GM12878 (cell line): Measurements from ENCODE around the gene YPEL3. TPM values are rescaled to one million over a fixed set of nuclear protein-coding genes. Genes with fewer than 3 reads are reported as not detected.

Experiments
- ATAC-seq: fragments of 200-7000 bp; cut with Tn5 transposase; 3 replicates; pipeline ENCODE4 v1.9.1; 2020; ENCODE audit warnings: mild to moderate bottlenecking, moderate library complexity
- BruUV-seq: library from RNA; stranded (reverse); fragments of 400-500 nt; replicated peaks from 2 replicates; lab custom pipeline; 2021; lab: Mats Ljungman, UMichigan
- CTCF ChIA-PET: fragments of 300-600 bp; sonication (Branson Sonifier 250); formaldehyde crosslinking; extraction: SDS; loops from one replicate; lab custom pipeline; 2021; ENCODE audit warnings: inconsistent platforms; lab: Yijun Ruan, JAX
- POLR2A ChIA-PET: fragments of 350-600 bp; formaldehyde crosslinking; extraction: SDS; loops from one replicate; lab custom pipeline; 2021; ENCODE audit warnings: inconsistent platforms; lab: Charles Lee
- RAD21 ChIA-PET: fragments of 300-600 bp; sonication (Branson Sonifier 250); formaldehyde crosslinking; loops from one replicate; lab custom pipeline; 2023; ENCODE audit warnings: antibody characterized with exemption; ENCODE audit not compliant: unreplicated experiment; lab: Charles Lee
- SMC1A ChIA-PET: fragments of 300-600 bp; sonication (Branson Sonifier 250); formaldehyde crosslinking; loops from one replicate; lab custom pipeline; 2023; ENCODE audit not compliant: unreplicated experiment, uncharacterized antibody; lab: Charles Lee
- DNase-seq: peaks from one replicate; pipeline ENCODE4 v3.0.0-alpha.2; 2011; ENCODE audit warnings: low read depth, low spot score
- FAIRE-seq: peaks from 3 replicates; lab custom pipeline; 2011; peaks lifted over from hg19 to GRCh38; lab: Jason Lieb, UNC
- H2AFZ ChIP-seq: 2 replicates; pipeline ENCODE4 v1.6.0; 2011; ENCODE audit warnings: low read depth, low read length, control low read depth; ENCODE audit not compliant: control insufficient read depth
- H3K27ac ChIP-seq: 2 replicates; pipeline ENCODE4 v1.5.1; 2011; ENCODE audit warnings: control low read depth; ENCODE audit not compliant: control insufficient read depth, insufficient read depth
- H3K27me3 ChIP-seq, 2 experiments: replicated peaks in 1 of 2; 2 replicates each; pipeline versions ENCODE4 v1.6.0 to v1.6.1; 2011; ENCODE audit warnings: low read length in 1 of 2; ENCODE audit not compliant: control insufficient read depth in 2 of 2, insufficient read depth in 2 of 2
- H3K36me3 ChIP-seq, 2 experiments: 2 replicates each; pipeline ENCODE4 v1.5.1; 2011; ENCODE audit warnings: low read length in 1 of 2; ENCODE audit not compliant: control insufficient read depth in 2 of 2, insufficient read depth in 2 of 2
- H3K4me1 ChIP-seq: 2 replicates; pipeline ENCODE4 v1.6.1; 2011; ENCODE audit warnings: mild to moderate bottlenecking, low read length, moderate library complexity, mixed read lengths; ENCODE audit not compliant: control insufficient read depth, insufficient read depth
- H3K4me2 ChIP-seq: 2 replicates; pipeline ENCODE4 v1.6.0; 2011; ENCODE audit warnings: control low read depth; ENCODE audit not compliant: control insufficient read depth, insufficient read depth
- H3K4me3 ChIP-seq: fragments of 200-600 bp; sonication (generic); 2 replicates; pipeline ENCODE4 v1.5.1; 2016
- H3K79me2 ChIP-seq: 2 replicates; pipeline ENCODE4 v1.6.0; 2011; ENCODE audit warnings: low read length; ENCODE audit not compliant: control insufficient read depth, insufficient read depth
- H3K9ac ChIP-seq: 2 replicates; pipeline ENCODE4 v1.8.0; 2011; ENCODE audit warnings: low read length, control low read depth, mixed read lengths; ENCODE audit not compliant: control insufficient read depth, insufficient read depth
- H3K9me3 ChIP-seq: replicated peaks from 3 replicates; pipeline ENCODE4 v1.5.1; 2011; ENCODE audit warnings: mild to moderate bottlenecking, low read length; ENCODE audit not compliant: control insufficient read depth, insufficient read depth
- H4K20me1 ChIP-seq: 2 replicates; pipeline ENCODE4 v1.6.0; 2011; ENCODE audit not compliant: control insufficient read depth, insufficient read depth
- BCL11A ChIP-seq: IDR thresholded peaks from 2 replicates; pipeline ENCODE4 v1.6.1; 2011; ENCODE audit warnings: low read depth, low read length
- BRCA1 ChIP-seq: IDR thresholded peaks from 2 replicates; pipeline ENCODE4 v1.6.1; 2011; ENCODE audit warnings: low read depth, low read length, improper control_type of control experiment
- CBX3 ChIP-seq: fragments of 200-600 bp; sonication (generic); IDR thresholded peaks from 2 replicates; pipeline ENCODE4 v1.6.1; 2016; ENCODE audit warnings: low read depth, borderline replicate concordance
- CHD1 ChIP-seq: IDR thresholded peaks from 2 replicates; pipeline ENCODE4 v1.6.1; 2012; ENCODE audit warnings: low read depth, low read length, improper control_type of control experiment
- CREM ChIP-seq: IDR thresholded peaks from 2 replicates; pipeline ENCODE4 v1.6.1; 2014; ENCODE audit warnings: antibody characterized with exemption, low read depth
- HDAC6 ChIP-seq: fragments of 200-600 bp; sonication (generic); IDR thresholded peaks from one replicate; pipeline ENCODE4 v1.8.0; 2017; ENCODE audit warnings: antibody characterized with exemption; ENCODE audit not compliant: unreplicated experiment
- SUPT20H ChIP-seq: IDR thresholded peaks from 2 replicates; pipeline ENCODE4 v1.6.1; 2011; ENCODE audit warnings: low read depth, mild to moderate bottlenecking, low read length, moderate library complexity, borderline replicate concordance; ENCODE audit not compliant: control insufficient read depth
- YBX1 ChIP-seq: fragments of 450-650 bp; IDR thresholded peaks from 2 replicates; pipeline ENCODE4 v1.6.1; 2016; ENCODE audit warnings: antibody characterized with exemption
- YY1 ChIP-seq: IDR thresholded peaks from 2 replicates; pipeline ENCODE4 v1.6.1; 2011; ENCODE audit warnings: low read depth, mild to moderate bottlenecking, low read length
- ZNF207 ChIP-seq: fragments of 450-650 bp; IDR thresholded peaks from 2 replicates; pipeline ENCODE4 v1.6.1; 2014; ENCODE audit warnings: antibody characterized with exemption, mild to moderate bottlenecking, borderline replicate concordance
- ZSCAN29 ChIP-seq: fragments of 450-650 bp; IDR thresholded peaks from 2 replicates; pipeline ENCODE4 v1.6.1; 2017; ENCODE audit warnings: mild to moderate bottlenecking, moderate library complexity
- WGBS: methylation state at CpG from one replicate; pipeline ENCODE4 v1.1.6; 2016; ENCODE audit warnings: low lambda C conversion rate; ENCODE audit not compliant: insufficient replicate concordance, insufficient coverage; ENCODE audit errors: missing lambda C conversion rate; 5-methylcytosine and 5-hydroxymethylcytosine counted together
- in situ Hi-C: fragments of 300-500 bp; cut with MboI; formaldehyde crosslinking; loops from 9 replicates; pipeline ENCODE4 v1.14.3; 2018; ENCODE audit warnings: mixed read lengths
- intact Hi-C: fragments of 100-400 bp; cut with micrococcal nuclease; formaldehyde crosslinking; loops from one replicate; pipeline ENCODE4 v1.14.2; 2022; ENCODE audit not compliant: unreplicated experiment
- polyA plus RNA-seq, 11 experiments: library from polyadenylated mRNA; depleted of rRNA in 4 of 11; unstranded in 6 of 11; stranded (reverse) in 5 of 11; fragments of >200 nt; fragmentation: Nextera tagmentation in 4 of 11; fragmentation: Illumina TruSeq in 1 of 11; extraction: Ambion mirVana in 4 of 11; extraction: Trizol in 1 of 11; gene quantifications; 1 replicate in 1 of 11; 2 replicates in 10 of 11; pipeline versions ENCODE4 v1.2.1 to v1.2.3, GENCODE V29; 2011 to 2016; ENCODE audit warnings: inconsistent platforms in 2 of 11, missing spikeins in 2 of 11, low read depth in 1 of 11
- total RNA-seq, 4 experiments: library from RNA; depleted of rRNA in 3 of 4; stranded (reverse); fragments of >200 nt in 3 of 4; fragmentation: Illumina TruSeq in 1 of 4; extraction: Trizol in 1 of 4; gene quantifications; 2 replicates each; pipeline versions ENCODE4 v1.2.1 to v1.2.3, GENCODE V29; 2013 to 2021
- TF ChIP-seq, protein P1 (sequence below): IDR thresholded peaks from 2 replicates; pipeline ENCODE4 v1.6.1; 2012; ENCODE audit warnings: low read length, inconsistent platforms
- TF ChIP-seq, protein P2 (sequence below): fragments of 450-650 bp; IDR thresholded peaks from 2 replicates; pipeline ENCODE4 v1.6.1; 2017; ENCODE audit warnings: mild to moderate bottlenecking, moderate library complexity

YPEL3 gene
- total and polyA plus RNA-seq, 10 of the 15 experiments (the other 5 are each of a cell fraction or from before 2014, with no cell fraction given): 1.3 to 22.0 (median 12.1) TPM

DNA sequence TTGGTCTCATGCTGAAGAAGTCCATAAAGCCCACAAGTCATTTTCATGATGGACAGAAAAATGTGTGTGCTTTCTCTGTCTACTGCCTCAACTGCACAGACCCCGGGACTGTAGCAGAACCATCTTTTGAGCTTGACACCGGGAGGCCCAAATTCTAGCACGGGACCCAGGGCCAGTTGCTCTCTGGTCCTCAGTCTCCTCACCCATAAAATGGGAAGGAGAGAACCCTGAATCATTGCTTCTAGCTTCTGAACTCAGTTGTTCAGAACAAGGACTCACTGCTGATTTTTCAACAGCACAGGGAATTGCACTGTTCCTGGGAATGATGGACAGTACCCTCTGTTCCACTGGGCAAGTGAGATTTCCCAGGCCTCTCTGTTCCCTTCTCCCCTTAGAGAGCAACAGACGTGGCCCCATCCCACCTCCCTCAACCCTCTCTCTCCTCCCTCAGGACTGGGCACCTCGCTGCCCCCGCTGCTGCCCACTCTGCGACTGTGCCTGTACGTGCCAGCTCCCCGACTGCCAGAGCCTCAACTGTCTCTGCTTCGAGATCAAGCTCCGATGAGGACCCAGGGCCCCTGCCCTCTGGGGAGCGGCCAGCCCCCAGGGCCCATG is 32.6 kb downstream of the YPEL3 start (continued):
- TF ChIP-seq SUPT20H (no peak), CHD1 (no peak)
- TF ChIP-seq, all 136 proteins: peak for 3

DNA sequence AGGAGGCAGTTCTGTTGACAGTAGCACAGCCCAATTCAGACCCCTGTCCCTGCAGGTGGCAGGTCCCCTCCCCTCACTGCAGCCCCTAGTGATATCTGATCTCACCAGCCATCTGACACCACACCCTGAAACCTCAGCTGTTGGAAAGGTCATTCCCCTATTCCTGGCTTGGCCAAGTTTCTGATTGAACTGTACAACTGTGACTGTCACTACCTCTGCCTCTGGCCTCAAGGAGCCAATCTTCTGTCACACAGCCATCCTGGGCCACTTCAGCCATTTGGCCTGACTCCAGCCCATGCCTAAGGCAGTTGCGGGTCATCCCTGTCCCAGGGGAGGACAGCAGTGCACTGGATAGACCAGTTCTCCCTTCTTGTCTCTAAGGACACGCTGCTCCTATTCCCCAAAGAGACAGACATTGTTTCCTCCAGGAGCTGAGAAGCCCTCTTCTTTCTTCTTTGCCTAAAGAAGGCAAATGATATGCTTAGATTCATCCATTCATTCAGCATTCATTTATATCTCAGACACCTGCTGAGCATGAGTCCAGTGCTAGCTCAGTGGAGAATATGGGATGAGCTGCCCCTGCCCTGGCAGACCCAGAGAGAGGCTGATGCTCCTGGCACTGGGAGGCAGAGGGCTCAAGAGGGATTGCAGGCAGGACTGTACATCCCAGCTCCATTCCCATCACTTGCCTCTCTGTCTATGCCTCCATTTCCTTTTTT is 35.0 kb downstream of the YPEL3 start:
- no peaks in the 10 kb centered on the region for H3K9me3 ChIP-seq
- no peak overlapping the region for H3K9ac ChIP-seq
- SMC1A ChIA-PET: no interaction called here
- in situ Hi-C loops (no loop called here), intact Hi-C loops (no loop called here)
- FAIRE-seq (no peak), DNase-seq (no peak), ATAC-seq (no peak)
- TF ChIP-seq CBX3 (no peak), YY1 (no peak), ZNF207 (no peak), BCL11A (no peak), BRCA1 (no peak), CREM (no peak), HDAC6 (no peak), YBX1 (no peak), ZSCAN29 (no peak)
- TF ChIP-seq, protein P1, sequence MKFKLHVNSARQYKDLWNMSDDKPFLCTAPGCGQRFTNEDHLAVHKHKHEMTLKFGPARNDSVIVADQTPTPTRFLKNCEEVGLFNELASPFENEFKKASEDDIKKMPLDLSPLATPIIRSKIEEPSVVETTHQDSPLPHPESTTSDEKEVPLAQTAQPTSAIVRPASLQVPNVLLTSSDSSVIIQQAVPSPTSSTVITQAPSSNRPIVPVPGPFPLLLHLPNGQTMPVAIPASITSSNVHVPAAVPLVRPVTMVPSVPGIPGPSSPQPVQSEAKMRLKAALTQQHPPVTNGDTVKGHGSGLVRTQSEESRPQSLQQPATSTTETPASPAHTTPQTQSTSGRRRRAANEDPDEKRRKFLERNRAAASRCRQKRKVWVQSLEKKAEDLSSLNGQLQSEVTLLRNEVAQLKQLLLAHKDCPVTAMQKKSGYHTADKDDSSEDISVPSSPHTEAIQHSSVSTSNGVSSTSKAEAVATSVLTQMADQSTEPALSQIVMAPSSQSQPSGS: no peak
- TF ChIP-seq, protein P2, sequence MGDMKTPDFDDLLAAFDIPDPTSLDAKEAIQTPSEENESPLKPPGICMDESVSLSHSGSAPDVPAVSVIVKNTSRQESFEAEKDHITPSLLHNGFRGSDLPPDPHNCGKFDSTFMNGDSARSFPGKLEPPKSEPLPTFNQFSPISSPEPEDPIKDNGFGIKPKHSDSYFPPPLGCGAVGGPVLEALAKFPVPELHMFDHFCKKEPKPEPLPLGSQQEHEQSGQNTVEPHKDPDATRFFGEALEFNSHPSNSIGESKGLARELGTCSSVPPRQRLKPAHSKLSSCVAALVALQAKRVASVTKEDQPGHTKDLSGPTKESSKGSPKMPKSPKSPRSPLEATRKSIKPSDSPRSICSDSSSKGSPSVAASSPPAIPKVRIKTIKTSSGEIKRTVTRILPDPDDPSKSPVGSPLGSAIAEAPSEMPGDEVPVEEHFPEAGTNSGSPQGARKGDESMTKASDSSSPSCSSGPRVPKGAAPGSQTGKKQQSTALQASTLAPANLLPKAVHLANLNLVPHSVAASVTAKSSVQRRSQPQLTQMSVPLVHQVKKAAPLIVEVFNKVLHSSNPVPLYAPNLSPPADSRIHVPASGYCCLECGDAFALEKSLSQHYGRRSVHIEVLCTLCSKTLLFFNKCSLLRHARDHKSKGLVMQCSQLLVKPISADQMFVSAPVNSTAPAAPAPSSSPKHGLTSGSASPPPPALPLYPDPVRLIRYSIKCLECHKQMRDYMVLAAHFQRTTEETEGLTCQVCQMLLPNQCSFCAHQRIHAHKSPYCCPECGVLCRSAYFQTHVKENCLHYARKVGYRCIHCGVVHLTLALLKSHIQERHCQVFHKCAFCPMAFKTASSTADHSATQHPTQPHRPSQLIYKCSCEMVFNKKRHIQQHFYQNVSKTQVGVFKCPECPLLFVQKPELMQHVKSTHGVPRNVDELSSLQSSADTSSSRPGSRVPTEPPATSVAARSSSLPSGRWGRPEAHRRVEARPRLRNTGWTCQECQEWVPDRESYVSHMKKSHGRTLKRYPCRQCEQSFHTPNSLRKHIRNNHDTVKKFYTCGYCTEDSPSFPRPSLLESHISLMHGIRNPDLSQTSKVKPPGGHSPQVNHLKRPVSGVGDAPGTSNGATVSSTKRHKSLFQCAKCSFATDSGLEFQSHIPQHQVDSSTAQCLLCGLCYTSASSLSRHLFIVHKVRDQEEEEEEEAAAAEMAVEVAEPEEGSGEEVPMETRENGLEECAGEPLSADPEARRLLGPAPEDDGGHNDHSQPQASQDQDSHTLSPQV: no peak
- no peaks in the 10 kb centered on the region for H3K36me3 ChIP-seq
- H3K4me3 ChIP-seq: no peak overlapping the region
- H3K4me1 ChIP-seq: peaks cover 8% of the 10 kb centered on the region
- H4K20me1 ChIP-seq: no peaks in the 10 kb centered on the region
- no peak overlapping the region for H3K27ac ChIP-seq
- H2AFZ ChIP-seq: no peak overlapping the region
- BruUV-seq: no TSS peak
- RAD21 ChIA-PET: no interaction called here
- CTCF ChIA-PET: interaction anchor here (0.7 to 8.5 kb wide), 2 partner anchors 28 to 31 kb away, joined by 3 to 77 read pairs; partner anchors contain the start of gene TBX6
- H3K4me2 ChIP-seq: no peak overlapping the region
- WGBS: 57% methylated on average over 2 of the region's 2 CpGs
- H3K79me2 ChIP-seq: peaks cover 26% of the 10 kb centered on the region
- H3K27me3 ChIP-seq: no peaks in the 10 kb centered on the region
- POLR2A ChIA-PET: interaction anchor here (0.6 to 0.7 kb wide), 4 partner anchors 68 to 1133 kb away, joined by 3 to 8 read pairs (median 4); no protein-coding TSS in a partner anchor
